ENCODE results near the gene OR52N1. TPM values are rescaled to one million over a fixed set of nuclear protein-coding genes. Genes with fewer than 3 reads are reported as not detected.

OR52N1 gene
- not detected in 2 replicates for polyA plus RNA-seq (2013)

GRCh38 chr11:5791165-5791564 lies at the start of gene OR52N1:
OR52N1 (minus strand) TSS chr11:5791265; CDS start chr11:5788816, 2,449 bp downstream.
- Histone ChIP-seq H3K27ac (ENCODE audit: low read depth, low read length) (no peak within 1 kb of the TSS), H2AK5ac (ENCODE audit: low read length) (no peak within 1 kb of the TSS), H3K23ac (ENCODE audit: low read length) (no peak within 1 kb of the TSS), H4K91ac (ENCODE audit: low read depth, low read length) (no peak within 1 kb of the TSS), H3K4me2 (ENCODE audit: low read length) (no peak within 1 kb of the TSS), H3K4me1 (ENCODE audit: control insufficient read depth in 1 of 2, insufficient read depth in 2 of 2, low read length in 2 of 2) (no peaks in the 10 kb centered on the region), H3K9me3 (ENCODE audit: insufficient read depth, low read depth, low read length) (no peaks in the 10 kb centered on the region), H2BK5ac (ENCODE audit: low read depth, low read length, poor library complexity) (no peak within 1 kb of the TSS), H3K14ac (ENCODE audit: low read length) (no peak within 1 kb of the TSS), H3K79me1 (ENCODE audit: low read length) (no peaks in the 10 kb centered on the region), H3K4me3 (ENCODE audit: low read depth, low read length) (no peak within 1 kb of the TSS), H3K79me2 (ENCODE audit: control insufficient read depth, insufficient read depth, low read length, poor library complexity) (no peaks in the 10 kb centered on the region), H3K4ac (ENCODE audit: low read depth, low read length) (no peak within 1 kb of the TSS), H3K18ac (ENCODE audit: low read length) (no peak within 1 kb of the TSS), H3K36me3 (ENCODE audit: control insufficient read depth in 1 of 2, insufficient read depth in 2 of 2, low read length in 2 of 2) (no peaks in the 10 kb centered on the region), H2AFZ (ENCODE audit: insufficient read depth, low read length, poor library complexity) (no peak within 1 kb of the TSS), H4K12ac (ENCODE audit: low read depth, low read length) (no peak within 1 kb of the TSS), H3K9ac (ENCODE audit: low read length) (no peak within 1 kb of the TSS), H2BK12ac (ENCODE audit: low read length) (no peak within 1 kb of the TSS), H3K27me3 (ENCODE audit: insufficient read depth, low read length) (no peaks in the 10 kb centered on the region), H2BK120ac (ENCODE audit: insufficient read depth, low read length, poor library complexity) (no peak within 1 kb of the TSS), H4K8ac (ENCODE audit: low read depth, low read length) (no peak within 1 kb of the TSS)
- no CpG with 5 or more reads among the region's 3 CpGs for WGBS (ENCODE audit: extremely low coverage, insufficient coverage, insufficient read length)
- no peak for DNase-seq

DNA sequence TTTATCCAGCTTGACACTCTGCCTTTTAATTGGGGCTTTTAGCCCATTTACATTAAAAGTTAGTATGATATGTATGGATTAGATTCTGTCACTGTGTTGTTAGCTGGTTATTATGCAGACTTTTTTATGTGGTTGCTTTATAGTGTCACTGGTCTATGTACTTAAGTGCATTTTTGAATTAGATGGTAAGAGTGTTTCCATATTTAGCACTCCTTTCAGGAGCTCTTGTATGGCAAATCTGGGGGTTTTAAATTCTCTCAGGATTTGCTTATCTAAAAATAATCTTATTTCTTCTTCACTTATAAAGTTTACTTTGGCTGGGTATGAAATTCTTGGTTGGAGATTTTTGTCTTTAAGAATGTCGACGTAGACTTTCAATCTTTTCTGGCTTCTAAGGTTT lies 46.6 kb upstream of the OR52N1 start:
- WGBS (ENCODE audit: extremely low coverage, insufficient coverage, insufficient read length) = no CpG with 5 or more reads among the region's 2 CpGs
- H3K4me2 ChIP-seq (ENCODE audit: low read length) = no peak overlapping the region
- no peaks in the 10 kb centered on the region for H3K79me2 ChIP-seq (ENCODE audit: control insufficient read depth, insufficient read depth, low read length, poor library complexity)
- no peak overlapping the region for H3K9ac ChIP-seq (ENCODE audit: low read length)
- H3K27ac ChIP-seq (ENCODE audit: low read depth, low read length) = no peak overlapping the region
- no peaks in the 10 kb centered on the region for H3K9me3 ChIP-seq (ENCODE audit: insufficient read depth, low read depth, low read length)
- H3K27me3 ChIP-seq (ENCODE audit: insufficient read depth, low read length) = no peaks in the 10 kb centered on the region
- H2BK120ac ChIP-seq (ENCODE audit: insufficient read depth, low read length, poor library complexity) = no peak overlapping the region
- no peak overlapping the region for H3K14ac ChIP-seq (ENCODE audit: low read length)
- no peak overlapping the region for H3K4ac ChIP-seq (ENCODE audit: low read depth, low read length)
- H2AK5ac ChIP-seq (ENCODE audit: low read length) = no peak overlapping the region
- H4K91ac ChIP-seq (ENCODE audit: low read depth, low read length) = no peak overlapping the region
- no peak overlapping the region for H3K4me3 ChIP-seq (ENCODE audit: low read depth, low read length)
- H3K18ac ChIP-seq (ENCODE audit: low read length) = no peak overlapping the region
- no peaks in the 10 kb centered on the region for H3K4me1 ChIP-seq (ENCODE audit: control insufficient read depth in 1 of 2, insufficient read depth in 2 of 2, low read length in 2 of 2)
- no peak overlapping the region for H2BK12ac ChIP-seq (ENCODE audit: low read length)
- no peak overlapping the region for H2BK5ac ChIP-seq (ENCODE audit: low read depth, low read length, poor library complexity)
- H3K36me3 ChIP-seq (ENCODE audit: control insufficient read depth in 1 of 2, insufficient read depth in 2 of 2, low read length in 2 of 2) = no peaks in the 10 kb centered on the region
- H4K12ac ChIP-seq (ENCODE audit: low read depth, low read length) = no peak overlapping the region
- no peak for DNase-seq
- no peak overlapping the region for H3K23ac ChIP-seq (ENCODE audit: low read length)
- no peak overlapping the region for H2AFZ ChIP-seq (ENCODE audit: insufficient read depth, low read length, poor library complexity)
- H3K79me1 ChIP-seq (ENCODE audit: low read length) = no peaks in the 10 kb centered on the region
- H4K8ac ChIP-seq (ENCODE audit: low read depth, low read length) = no peak overlapping the region

- H3K4me1 ChIP-seq (ENCODE audit: control insufficient read depth in 1 of 2, insufficient read depth in 2 of 2, low read length in 2 of 2) = peaks cover 6 to 10% of the 10 kb centered on the region in 2 experiments
- H3K23ac ChIP-seq (ENCODE audit: low read length) = no peak overlapping the region
- H3K27me3 ChIP-seq (ENCODE audit: insufficient read depth, low read length) = no peaks in the 10 kb centered on the region
- WGBS (ENCODE audit: extremely low coverage, insufficient coverage, insufficient read length) = no CpG with 5 or more reads among the region's 2 CpGs
- no peak overlapping the region for H4K8ac ChIP-seq (ENCODE audit: low read depth, low read length)
- no peak overlapping the region for H2AFZ ChIP-seq (ENCODE audit: insufficient read depth, low read length, poor library complexity)
- H3K79me2 ChIP-seq (ENCODE audit: control insufficient read depth, insufficient read depth, low read length, poor library complexity) = no peaks in the 10 kb centered on the region
- no peak overlapping the region for H4K91ac ChIP-seq (ENCODE audit: low read depth, low read length)
- peaks cover 5% of the 10 kb centered on the region for H3K79me1 ChIP-seq (ENCODE audit: low read length)
- no peak overlapping the region for H2BK5ac ChIP-seq (ENCODE audit: low read depth, low read length, poor library complexity)
- no peak overlapping the region for H3K27ac ChIP-seq (ENCODE audit: low read depth, low read length)
- no peak overlapping the region for H3K18ac ChIP-seq (ENCODE audit: low read length)
- H2AK5ac ChIP-seq (ENCODE audit: low read length) = no peak overlapping the region
- no peak overlapping the region for H3K4me2 ChIP-seq (ENCODE audit: low read length)
- no peak overlapping the region for H2BK120ac ChIP-seq (ENCODE audit: insufficient read depth, low read length, poor library complexity)
- no peak overlapping the region for H3K9ac ChIP-seq (ENCODE audit: low read length)
- no peak overlapping the region for H3K4ac ChIP-seq (ENCODE audit: low read depth, low read length)
- peak in 1 of 2 donors; percentile 61 for DNase-seq
- H3K36me3 ChIP-seq (ENCODE audit: control insufficient read depth in 1 of 2, insufficient read depth in 2 of 2, low read length in 2 of 2) = no peaks in the 10 kb centered on the region
- H3K4me3 ChIP-seq (ENCODE audit: low read depth, low read length) = no peak overlapping the region
- H3K14ac ChIP-seq (ENCODE audit: low read length) = no peak overlapping the region
- H3K9me3 ChIP-seq (ENCODE audit: insufficient read depth, low read depth, low read length) = no peaks in the 10 kb centered on the region
- H2BK12ac ChIP-seq (ENCODE audit: low read length) = no peak overlapping the region
- H4K12ac ChIP-seq (ENCODE audit: low read depth, low read length) = no peak overlapping the region
These were observed 42.4 kb upstream of the OR52N1 start for GRCh38 chr11:5833446-5833845.

- Histone ChIP-seq H3K79me1 (ENCODE audit: low read length) (peaks cover 5% of the 10 kb centered on the region), H4K8ac (ENCODE audit: low read depth, low read length) (peak overlapping the region; percentile 41), H3K9me3 (ENCODE audit: insufficient read depth, low read depth, low read length) (no peaks in the 10 kb centered on the region), H3K79me2 (ENCODE audit: control insufficient read depth, insufficient read depth, low read length, poor library complexity) (no peaks in the 10 kb centered on the region), H3K4ac (ENCODE audit: low read depth, low read length) (no peak overlapping the region), H3K9ac (ENCODE audit: low read length) (no peak overlapping the region), H3K18ac (ENCODE audit: low read length) (peak overlapping the region; percentile 17), H2BK5ac (ENCODE audit: low read depth, low read length, poor library complexity) (peak overlapping the region; percentile 76), H3K27me3 (ENCODE audit: insufficient read depth, low read length) (no peaks in the 10 kb centered on the region), H3K23ac (ENCODE audit: low read length) (no peak overlapping the region), H2BK120ac (ENCODE audit: insufficient read depth, low read length, poor library complexity) (peak overlapping the region; percentile 25), H3K27ac (ENCODE audit: low read depth, low read length) (peak overlapping the region; percentile 77), H3K4me2 (ENCODE audit: low read length) (peak overlapping the region; percentile 18), H4K91ac (ENCODE audit: low read depth, low read length) (peak overlapping the region; percentile 78), H3K36me3 (ENCODE audit: control insufficient read depth in 1 of 2, insufficient read depth in 2 of 2, low read length in 2 of 2) (no peaks in the 10 kb centered on the region), H2AFZ (ENCODE audit: insufficient read depth, low read length, poor library complexity) (no peak overlapping the region), H3K4me1 (ENCODE audit: control insufficient read depth in 1 of 2, insufficient read depth in 2 of 2, low read length in 2 of 2) (peaks cover 6 to 10% of the 10 kb centered on the region in 2 experiments), H3K14ac (ENCODE audit: low read length) (peak overlapping the region; percentile 11), H2BK12ac (ENCODE audit: low read length) (peak overlapping the region; percentile 15), H3K4me3 (ENCODE audit: low read depth, low read length) (no peak overlapping the region), H4K12ac (ENCODE audit: low read depth, low read length) (peak overlapping the region; percentile 22), H2AK5ac (ENCODE audit: low read length) (no peak overlapping the region)
- no CpG with 5 or more reads among the region's 6 CpGs for WGBS (ENCODE audit: extremely low coverage, insufficient coverage, insufficient read length)
- peak in 1 of 2 donors; percentile 31 for DNase-seq
These were observed 40.2 kb upstream of the OR52N1 start for GRCh38 chr11:5831196-5831829.

All from trophoblast cell (in vitro differentiated cells and primary cell).